GM23338 (cell line): ENCODE results near the gene FUT1. TPM values are rescaled to one million over a fixed set of nuclear protein-coding genes. Genes with fewer than 3 reads are reported as not detected.

Experiments
- ATAC-seq: fragments of 200-7000 bp; cut with Tn5 transposase; 3 replicates; pipeline ENCODE4 v1.9.1; 2020
- DNase-seq: peaks from one replicate; pipeline ENCODE4 v3.0.0-alpha.2; 2015; ENCODE audit warnings: low spot score
- H2AFZ ChIP-seq: fragments of 200-600 bp; sonication (generic); 2 replicates; pipeline ENCODE4 v1.8.0; 2016; ENCODE audit warnings: antibody characterized with exemption, mild to moderate bottlenecking, moderate library complexity
- H3F3A ChIP-seq: fragments of 200-600 bp; sonication (generic); replicated peaks from 2 replicates; pipeline ENCODE4 v1.8.0; 2017; ENCODE audit warnings: antibody characterized with exemption, mixed run types, low read depth
- H3K27ac ChIP-seq: fragments of 200-600 bp; sonication (generic); 2 replicates; pipeline ENCODE4 v1.6.1; 2016; ENCODE audit warnings: low read depth
- H3K27me3 ChIP-seq: fragments of 200-600 bp; sonication (generic); 2 replicates; pipeline ENCODE4 v1.8.0; 2016; ENCODE audit warnings: mild to moderate bottlenecking, mixed run types, moderate library complexity; ENCODE audit not compliant: insufficient read depth
- H3K36me3 ChIP-seq: fragments of 200-600 bp; sonication (generic); 2 replicates; pipeline ENCODE4 v1.8.0; 2016; ENCODE audit warnings: mild to moderate bottlenecking; ENCODE audit not compliant: insufficient read depth
- H3K4me1 ChIP-seq: fragments of 200-600 bp; sonication (generic); 2 replicates; pipeline ENCODE4 v1.8.0; 2016; ENCODE audit warnings: mild to moderate bottlenecking, moderate library complexity; ENCODE audit not compliant: insufficient read depth
- H3K4me2 ChIP-seq: fragments of 200-600 bp; sonication (generic); 2 replicates; pipeline ENCODE4 v1.7.1; 2017; ENCODE audit warnings: mixed run types
- H3K4me3 ChIP-seq: fragments of 200-600 bp; sonication (generic); 2 replicates; pipeline ENCODE4 v1.6.1; 2016; ENCODE audit warnings: mixed run types
- H3K79me2 ChIP-seq: fragments of 200-600 bp; sonication (generic); replicated peaks from 2 replicates; pipeline ENCODE4 v1.8.0; 2017; ENCODE audit warnings: mild to moderate bottlenecking; ENCODE audit not compliant: insufficient read depth
- H3K9me2 ChIP-seq: fragments of 200-600 bp; sonication (generic); 2 replicates; pipeline ENCODE4 v1.8.0; 2017; ENCODE audit not compliant: insufficient read depth
- H4K20me1 ChIP-seq: fragments of 200-600 bp; sonication (generic); replicated peaks from 2 replicates; pipeline ENCODE4 v1.8.0; 2017; ENCODE audit warnings: mild to moderate bottlenecking; ENCODE audit not compliant: insufficient read depth
- H3K27ac Mint-ChIP-seq: 2 replicates; pipeline ENCODE4 v1.8.0; 2020; ENCODE audit warnings: inconsistent platforms, mild to moderate bottlenecking, moderate library complexity, mixed read lengths
- H3K27me3 Mint-ChIP-seq: 3 replicates; pipeline ENCODE4 v1.8.0; 2022; ENCODE audit warnings: low read depth, mild to moderate bottlenecking, moderate library complexity, mixed read lengths, inconsistent platforms; ENCODE audit not compliant: insufficient read depth, poor library complexity
- H3K36me3 Mint-ChIP-seq: 3 replicates; pipeline ENCODE4 v1.8.0; 2021; ENCODE audit warnings: low read depth, mild to moderate bottlenecking, inconsistent platforms, moderate library complexity, mixed read lengths
- H3K4me1 Mint-ChIP-seq: 3 replicates; pipeline ENCODE4 v1.8.0; 2020; ENCODE audit warnings: mild to moderate bottlenecking, inconsistent platforms, mixed read lengths
- H3K4me3 Mint-ChIP-seq: 3 replicates; pipeline ENCODE4 v1.8.0; 2021; ENCODE audit warnings: moderate library complexity, mild to moderate bottlenecking, inconsistent platforms, mixed read lengths
- H3K9me3 Mint-ChIP-seq: 3 replicates; pipeline ENCODE4 v1.8.0; 2020; ENCODE audit warnings: moderate library complexity, mild to moderate bottlenecking, inconsistent platforms, mixed read lengths
- CREB1 ChIP-seq: fragments of 250-450 bp; sonication (Bioruptor Pico); IDR thresholded peaks from 2 replicates; pipeline ENCODE4 v1.5.0; 2020; ENCODE audit warnings: low read depth, mild to moderate bottlenecking, moderate library complexity
- CTCF ChIP-seq, 2 experiments: fragments of 200-600 bp in 1 of 2; sonication (generic) in 1 of 2; conservative IDR thresholded peaks; 2 replicates each; pipeline versions ENCODE4 v1.5.1 to v1.6.1; 2016 to 2017; ENCODE audit warnings: antibody characterized with exemption in 2 of 2, low read depth in 2 of 2, mild to moderate bottlenecking in 2 of 2, moderate library complexity in 1 of 2
- EZH2phosphoT487 ChIP-seq: fragments of 200-600 bp; sonication (generic); IDR thresholded peaks from one replicate; pipeline ENCODE4 v1.8.1; 2018; ENCODE audit warnings: antibody characterized with exemption; ENCODE audit not compliant: unreplicated experiment
- POLR2AphosphoS5 ChIP-seq: IDR thresholded peaks from 2 replicates; pipeline ENCODE4 v1.6.1; 2016; ENCODE audit warnings: antibody characterized with exemption, low read depth
- ZNF114 ChIP-seq: fragments of 250-450 bp; sonication (Bioruptor Pico); IDR thresholded peaks from 2 replicates; pipeline ENCODE4 v1.5.0; 2020; ENCODE audit warnings: mild to moderate bottlenecking, moderate library complexity
- ZNF462 ChIP-seq: fragments of 250-450 bp; sonication (Bioruptor Pico); IDR thresholded peaks from 2 replicates; pipeline ENCODE4 v1.5.0; 2020; ENCODE audit warnings: mild to moderate bottlenecking, moderate library complexity
- polyA plus RNA-seq: library from polyadenylated mRNA; unstranded; fragments of >200 nt; fragmentation: Nextera tagmentation; extraction: Ambion mirVana; gene quantifications from 2 replicates; pipeline ENCODE4 v1.2.1, GENCODE V29; 2016
- total RNA-seq: library from RNA; depleted of rRNA; stranded (reverse); fragments of >200 nt; shearing (Covaris generic); gene quantifications from 2 replicates; pipeline ENCODE4 v1.2.3, GENCODE V29; 2014

FUT1 gene
- total and polyA plus RNA-seq, 2 experiments from 2014 or later, result 4.4 to 20.8 TPM

GRCh38 chr19:48750351-48750750 is 2.1 kb downstream of the FUT1 start:
- no peak overlapping the region for H2AFZ ChIP-seq
- peaks cover 41% of the 10 kb centered on the region for H3K4me1 ChIP-seq
- H4K20me1 ChIP-seq, result peaks cover 11% of the 10 kb centered on the region; the same call in 1 of the 2 replicates
- Mint-ChIP-seq H3K36me3 (peaks cover 47% of the 10 kb centered on the region), H3K27me3 (peaks cover 36% of the 10 kb centered on the region), H3K4me3 (peak overlapping the region; percentile 93; the same call in 2 of the 3 replicates), H3K4me1 (peaks cover 49% of the 10 kb centered on the region), H3K9me3 (no peaks in the 10 kb centered on the region; the same call in none of the 3 replicates), H3K27ac (no peak overlapping the region)
- no peaks in the 10 kb centered on the region for H3K27me3 ChIP-seq
- H3K36me3 ChIP-seq, result 0 out of 2 replicates have a peak, but pooled peaks cover 6% of the 10 kb centered on the region
- ATAC-seq, result no peak
- no peak overlapping the region for H3K4me3 ChIP-seq
- H3K9me2 ChIP-seq, result no peaks in the 10 kb centered on the region
- 0 out of 2 replicates have a peak, but pooled peaks have one; percentile 29 for TF ChIP-seq POLR2AphosphoS5
- TF ChIP-seq ZNF462 (CRISPR knock-in tag), result no peak
- H3K4me2 ChIP-seq, result no peak overlapping the region
- H3K27ac ChIP-seq, result no peak overlapping the region
- no peak for DNase-seq
- H3F3A ChIP-seq, result peaks cover 21% of the 10 kb centered on the region; the same call in 1 of the 2 replicates
- H3K79me2 ChIP-seq, result peaks cover 36% of the 10 kb centered on the region

- Mint-ChIP-seq H3K36me3 (peaks cover 47% of the 10 kb centered on the region), H3K4me3 (no peak overlapping the region; the same call in 2 of the 3 replicates), H3K27me3 (peaks cover 31% of the 10 kb centered on the region), H3K4me1 (peaks cover 43% of the 10 kb centered on the region), H3K27ac (no peak overlapping the region), H3K9me3 (no peaks in the 10 kb centered on the region; the same call in 1 of the 3 replicates)
- Histone ChIP-seq H3F3A (peaks cover 21% of the 10 kb centered on the region; the same call in 1 of the 2 replicates), H2AFZ (no peak overlapping the region), H3K27me3 (no peaks in the 10 kb centered on the region), H3K4me2 (no peak overlapping the region), H3K36me3 (0 out of 2 replicates have a peak, but pooled peaks cover 6% of the 10 kb centered on the region), H3K4me3 (no peak overlapping the region), H3K9me2 (no peaks in the 10 kb centered on the region), H4K20me1 (peaks cover 11% of the 10 kb centered on the region; the same call in 1 of the 2 replicates), H3K4me1 (peaks cover 34% of the 10 kb centered on the region), H3K79me2 (peaks cover 36% of the 10 kb centered on the region), H3K27ac (no peak overlapping the region)
- DNase-seq (no peak), ATAC-seq (no peak)
- no peak for TF ChIP-seq EZH2phosphoT487
- TF ChIP-seq ZNF114, result no peak
- TF ChIP-seq CREB1, result no peak
- TF ChIP-seq CTCF (conservative IDR thresholded peaks at IDR 0.05; ENCODE audit: low read depth in 2 of 2), result no peak
Observed at GRCh38 chr19:48749571-48750198, 2.8 kb downstream of the FUT1 start.
